ENCODE data around the gene IL17RD. TPM values are rescaled to one million over a fixed set of nuclear protein-coding genes. Genes with fewer than 3 reads are reported as not detected.

Gene IL17RD
- total RNA-seq, 4 donors from 2014 or later, result 0.52 to 1.4 (median 0.90) TPM

- no peaks in the 10 kb centered on the region for H3K9me3 ChIP-seq
- intact Hi-C loops (cut with DNase I; ENCODE audit: low total_unique reads), result no loop called here
- no peaks in the 10 kb centered on the region for H3K4me1 ChIP-seq
- no peaks in the 10 kb centered on the region for H3K36me3 ChIP-seq
- H3K4me3 ChIP-seq, result no peak overlapping the region
- no peaks in the 10 kb centered on the region for H3K27me3 ChIP-seq
- in situ Hi-C loops (cut with MboI; ENCODE audit: low sequenced_read_pairs in 4 of 4), result no loop called here
- ATAC-seq (no peak), DNase-seq (no peak)
- no peak overlapping the region for H3K27ac ChIP-seq
- TF ChIP-seq POLR2A (IDR thresholded peaks at IDR 0.05) (no peak), CTCF (IDR thresholded peaks at IDR 0.05 in 4 of 5, conservative IDR thresholded peaks at IDR 0.05 in 1 of 5) (no peak)
Observed at GRCh38 chr3:57059411-57059810, 105.7 kb downstream of the IL17RD start.

GRCh38 chr3:57057351-57057750 lies 107.8 kb downstream of the IL17RD start:
- H3K36me3 ChIP-seq, result no peaks in the 10 kb centered on the region
- H3K4me3 ChIP-seq, result no peak overlapping the region
- no peaks in the 10 kb centered on the region for H3K27me3 ChIP-seq
- H3K9me3 ChIP-seq, result no peaks in the 10 kb centered on the region
- no peaks in the 10 kb centered on the region for H3K4me1 ChIP-seq
- TF ChIP-seq CTCF (IDR thresholded peaks at IDR 0.05 in 4 of 5, conservative IDR thresholded peaks at IDR 0.05 in 1 of 5) (no peak), POLR2A (IDR thresholded peaks at IDR 0.05) (no peak)
- intact Hi-C loops (cut with DNase I; ENCODE audit: low total_unique reads) (no loop called here), in situ Hi-C loops (cut with MboI; ENCODE audit: low sequenced_read_pairs in 4 of 4) (no loop called here)
- H3K27ac ChIP-seq, result no peak overlapping the region
- ATAC-seq (no peak), DNase-seq (no peak)

GRCh38 chr3:57053122-57053521 lies 112.0 kb downstream of the IL17RD start:
- no peak for TF ChIP-seq CTCF (IDR thresholded peaks at IDR 0.05 in 4 of 5, conservative IDR thresholded peaks at IDR 0.05 in 1 of 5)
- TF ChIP-seq POLR2A (IDR thresholded peaks at IDR 0.05), result no peak
- DNase-seq (no peak), ATAC-seq (no peak)
- Histone ChIP-seq H3K4me3 (no peak overlapping the region), H3K36me3 (no peaks in the 10 kb centered on the region), H3K27ac (no peak overlapping the region), H3K4me1 (no peaks in the 10 kb centered on the region), H3K27me3 (no peaks in the 10 kb centered on the region), H3K9me3 (no peaks in the 10 kb centered on the region)
- intact Hi-C loops (cut with DNase I; ENCODE audit: low total_unique reads), result no loop called here
- in situ Hi-C loops (cut with MboI; ENCODE audit: low sequenced_read_pairs in 4 of 4), result no loop called here

GRCh38 chr3:57052662-57053061 lies 112.5 kb downstream of the IL17RD start:
- H3K36me3 ChIP-seq, result no peaks in the 10 kb centered on the region
- no peak for ATAC-seq
- H3K27ac ChIP-seq, result no peak overlapping the region
- no peak for TF ChIP-seq CTCF (IDR thresholded peaks at IDR 0.05 in 4 of 5, conservative IDR thresholded peaks at IDR 0.05 in 1 of 5)
- TF ChIP-seq POLR2A (IDR thresholded peaks at IDR 0.05), result no peak
- H3K4me3 ChIP-seq, result no peak overlapping the region
- no peaks in the 10 kb centered on the region for H3K27me3 ChIP-seq
- intact Hi-C loops (cut with DNase I; ENCODE audit: low total_unique reads) (no loop called here), in situ Hi-C loops (cut with MboI; ENCODE audit: low sequenced_read_pairs in 4 of 4) (no loop called here)
- H3K4me1 ChIP-seq, result no peaks in the 10 kb centered on the region
- DNase-seq, result no peak
- H3K9me3 ChIP-seq, result no peaks in the 10 kb centered on the region

- H3K27ac ChIP-seq, result no peak overlapping the region
- intact Hi-C loops (cut with DNase I; ENCODE audit: low total_unique reads), result no loop called here
Observed at GRCh38 chr3:57048728-57049127, 116.4 kb downstream of the IL17RD start.

More at GRCh38 chr3:57048728-57049127, 116.4 kb downstream of the IL17RD start:
- no peaks in the 10 kb centered on the region for H3K4me1 ChIP-seq
- no peaks in the 10 kb centered on the region for H3K27me3 ChIP-seq
- no peaks in the 10 kb centered on the region for H3K9me3 ChIP-seq
- H3K4me3 ChIP-seq, result no peak overlapping the region
- TF ChIP-seq POLR2A (IDR thresholded peaks at IDR 0.05) (no peak), CTCF (IDR thresholded peaks at IDR 0.05 in 4 of 5, conservative IDR thresholded peaks at IDR 0.05 in 1 of 5) (no peak)
- in situ Hi-C loops (cut with MboI; ENCODE audit: low sequenced_read_pairs in 4 of 4), result no loop called here
- DNase-seq (no peak), ATAC-seq (no peak)
- no peaks in the 10 kb centered on the region for H3K36me3 ChIP-seq

Data from gastrocnemius medialis (tissue), 4 donors.